CD4-positive, alpha-beta T cell treated with Interleukin-21 for 1 hour (primary cell): ENCODE results near the gene TMPRSS15.

Experiments
- DNase-seq: peaks from one replicate; pipeline ENCODE4 v3.0.0-alpha.2; 2020

The TMPRSS15 gene

GRCh38 chr21:18235545-18235944 is 168.0 kb downstream of the TMPRSS15 start:
- no peak for DNase-seq

GRCh38 chr21:18228060-18228739 is 175.4 kb downstream of the TMPRSS15 start:
- DNase-seq: no peak

- no peak for DNase-seq
Observed at GRCh38 chr21:18222346-18222745, 181.2 kb downstream of the TMPRSS15 start.

DNA sequence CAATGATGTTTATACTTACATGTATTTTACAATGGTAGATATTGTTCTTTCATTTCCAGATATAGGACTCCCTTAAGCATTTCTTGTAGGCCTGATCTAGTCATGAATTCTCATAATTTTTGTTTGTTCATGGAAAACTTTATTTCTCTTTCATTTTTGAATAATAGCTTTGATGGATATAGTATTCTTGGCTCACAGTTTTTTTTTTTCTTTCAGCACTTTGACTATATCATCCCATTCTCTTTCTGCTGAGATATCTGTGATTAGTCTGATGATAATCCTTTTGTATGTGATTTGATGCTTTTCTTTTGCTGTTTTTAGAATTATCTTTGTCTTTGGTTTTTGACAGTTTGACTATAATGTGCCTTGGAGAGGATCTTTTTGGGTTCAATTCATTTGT is 183.1 kb downstream of the TMPRSS15 start:
- no peak for DNase-seq
